Colonic mucosa (tissue), 4 donors: Measurements from ENCODE around the gene PDGFD. TPM values are rescaled to one million over a fixed set of nuclear protein-coding genes. Genes with fewer than 3 reads are reported as not detected.

Source experiments
- DNase-seq: peaks from one replicate; pipeline ENCODE4 v3.0.0-alpha.2; 2020
- H3K27ac ChIP-seq: fragments of 200-600 bp; one replicate; pipeline ENCODE4 v1.8.0; 2021
- H3K27me3 ChIP-seq: fragments of 200-600 bp; one replicate; pipeline ENCODE4 v1.8.0; 2021
- H3K36me3 ChIP-seq: fragments of 200-600 bp; one replicate; pipeline ENCODE4 v1.8.0; 2021
- H3K4me1 ChIP-seq: fragments of 200-600 bp; one replicate; pipeline ENCODE4 v1.8.0; 2021; ENCODE audit warnings: mild to moderate bottlenecking
- H3K4me3 ChIP-seq: fragments of 200-600 bp; one replicate; pipeline ENCODE4 v1.8.0; 2021
- H3K9ac ChIP-seq, 2 donors: one replicate each; pipeline ENCODE4 v1.7.0; 2013; ENCODE audit warnings: control low read depth in 2 of 2, low read depth in 2 of 2, low read length in 2 of 2
- H3K9me3 ChIP-seq: fragments of 200-600 bp; one replicate; pipeline ENCODE4 v1.8.0; 2021
- intact Hi-C: fragments of 100-400 bp; cut with DNase I; formaldehyde crosslinking; loops from one replicate; pipeline ENCODE4 v1.14.1; 2022
- total RNA-seq, 2 donors: library from RNA; stranded (reverse); fragmentation: NEBNext Ultra II Directional in 1 of 2; extraction: Animal tissue kit (Norgen Biotek cat#: 25700) in 1 of 2; gene quantifications; one replicate each; pipeline ENCODE4 v1.2.1, GENCODE V29; 2021
- TF ChIP-seq, protein P1 (sequence below): fragments of 200-600 bp; IDR thresholded peaks from one replicate; pipeline ENCODE4 v1.8.0; 2022; ENCODE audit warnings: antibody characterized with exemption, mild to moderate bottlenecking
- donor health status: healthy.
- donor health status: DM: no; HTN: no; CAD: no.
- donor health status: DM: no; HTN: no; CAD: no.

The PDGFD gene
- total RNA-seq, 2 donors from 2014 or later: 2.1 to 5.4 TPM

GRCh38 chr11:104061853-104062521 lies 102.0 kb downstream of the PDGFD start:
- TF ChIP-seq, protein P1, sequence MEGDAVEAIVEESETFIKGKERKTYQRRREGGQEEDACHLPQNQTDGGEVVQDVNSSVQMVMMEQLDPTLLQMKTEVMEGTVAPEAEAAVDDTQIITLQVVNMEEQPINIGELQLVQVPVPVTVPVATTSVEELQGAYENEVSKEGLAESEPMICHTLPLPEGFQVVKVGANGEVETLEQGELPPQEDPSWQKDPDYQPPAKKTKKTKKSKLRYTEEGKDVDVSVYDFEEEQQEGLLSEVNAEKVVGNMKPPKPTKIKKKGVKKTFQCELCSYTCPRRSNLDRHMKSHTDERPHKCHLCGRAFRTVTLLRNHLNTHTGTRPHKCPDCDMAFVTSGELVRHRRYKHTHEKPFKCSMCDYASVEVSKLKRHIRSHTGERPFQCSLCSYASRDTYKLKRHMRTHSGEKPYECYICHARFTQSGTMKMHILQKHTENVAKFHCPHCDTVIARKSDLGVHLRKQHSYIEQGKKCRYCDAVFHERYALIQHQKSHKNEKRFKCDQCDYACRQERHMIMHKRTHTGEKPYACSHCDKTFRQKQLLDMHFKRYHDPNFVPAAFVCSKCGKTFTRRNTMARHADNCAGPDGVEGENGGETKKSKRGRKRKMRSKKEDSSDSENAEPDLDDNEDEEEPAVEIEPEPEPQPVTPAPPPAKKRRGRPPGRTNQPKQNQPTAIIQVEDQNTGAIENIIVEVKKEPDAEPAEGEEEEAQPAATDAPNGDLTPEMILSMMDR: no peak
- intact Hi-C loops: no loop called here
- no peak for DNase-seq
- H3K4me3 ChIP-seq: no peak overlapping the region
- no peaks in the 10 kb centered on the region for H3K9me3 ChIP-seq
- H3K4me1 ChIP-seq: no peaks in the 10 kb centered on the region
- H3K36me3 ChIP-seq: no peaks in the 10 kb centered on the region
- H3K9ac ChIP-seq: no peak overlapping the region
- no peaks in the 10 kb centered on the region for H3K27me3 ChIP-seq
- no peak overlapping the region for H3K27ac ChIP-seq

GRCh38 chr11:104060820-104061219 lies 103.1 kb downstream of the PDGFD start:
- Histone ChIP-seq H3K27ac (no peak overlapping the region), H3K4me3 (no peak overlapping the region), H3K9me3 (no peaks in the 10 kb centered on the region), H3K27me3 (no peaks in the 10 kb centered on the region), H3K36me3 (no peaks in the 10 kb centered on the region), H3K4me1 (no peaks in the 10 kb centered on the region), H3K9ac (no peak overlapping the region)
- intact Hi-C loops: no loop called here
- TF ChIP-seq, protein P1: no peak
- DNase-seq: no peak

GRCh38 chr11:104060004-104060794 lies 103.7 kb downstream of the PDGFD start:
- TF ChIP-seq, protein P1: no peak
- H3K27ac ChIP-seq: no peak overlapping the region
- no peaks in the 10 kb centered on the region for H3K36me3 ChIP-seq
- no peaks in the 10 kb centered on the region for H3K27me3 ChIP-seq
- intact Hi-C loops: no loop called here
- no peaks in the 10 kb centered on the region for H3K4me1 ChIP-seq
- no peak overlapping the region for H3K4me3 ChIP-seq
- no peak for DNase-seq
- H3K9me3 ChIP-seq: no peaks in the 10 kb centered on the region
- no peak overlapping the region for H3K9ac ChIP-seq

- DNase-seq: no peak
- TF ChIP-seq, protein P1: no peak
- no peaks in the 10 kb centered on the region for H3K4me1 ChIP-seq
- H3K9me3 ChIP-seq: no peaks in the 10 kb centered on the region
- H3K27ac ChIP-seq: no peak overlapping the region
- no peak overlapping the region for H3K4me3 ChIP-seq
- H3K27me3 ChIP-seq: no peaks in the 10 kb centered on the region
- H3K9ac ChIP-seq: no peak overlapping the region
- intact Hi-C loops: no loop called here
- H3K36me3 ChIP-seq: no peaks in the 10 kb centered on the region
Measured at GRCh38 chr11:104058680-104059079, 105.3 kb downstream of the PDGFD start.

DNA sequence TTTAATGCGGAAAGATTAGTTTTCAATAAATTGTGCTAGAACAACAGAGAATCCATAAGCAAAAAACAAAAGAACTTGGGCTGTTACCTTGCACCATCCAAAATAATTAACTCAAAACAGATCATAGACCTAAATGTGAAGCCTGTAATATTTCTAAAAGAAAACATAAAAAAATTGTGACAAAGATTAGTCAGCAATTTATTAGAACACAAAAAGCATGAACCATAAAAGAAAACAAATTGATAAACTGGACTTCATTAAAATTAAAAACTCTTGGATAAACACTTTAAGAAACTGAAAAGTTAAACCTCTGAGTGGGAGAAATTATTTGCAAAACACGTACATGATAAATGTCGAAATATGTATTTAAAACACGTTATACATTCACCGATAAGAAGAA lies 106.0 kb downstream of the PDGFD start:
- intact Hi-C loops: no loop called here
- Histone ChIP-seq H3K27ac (no peak overlapping the region), H3K4me3 (no peak overlapping the region), H3K27me3 (no peaks in the 10 kb centered on the region), H3K9ac (no peak overlapping the region), H3K4me1 (no peaks in the 10 kb centered on the region), H3K9me3 (no peaks in the 10 kb centered on the region), H3K36me3 (no peaks in the 10 kb centered on the region)
- TF ChIP-seq, protein P1: no peak
- no peak for DNase-seq
